Fibroblast of mammary gland (primary cell): ENCODE measurements around the gene RHBG.
"Not testable (repeated sequence)": the region's sequence is repeated elsewhere in the genome, so short reads cannot be mapped to it uniquely, and the experiment has no call there.

ENCODE experiments used
- DNase-seq: peaks from one replicate; pipeline ENCODE4 v3.0.0-alpha.2; 2010; ENCODE audit warnings: low read depth
- H3K4me3 ChIP-seq: 2 replicates; pipeline ENCODE4 v1.5.1; 2011; ENCODE audit warnings: low read depth, mild to moderate bottlenecking, low read length, moderate library complexity; ENCODE audit not compliant: control insufficient read depth
- TF ChIP-seq, protein P1 (sequence below): conservative IDR thresholded peaks from 2 replicates; pipeline ENCODE4 v1.5.1; 2011; ENCODE audit warnings: low read depth, low read length, inconsistent platforms; ENCODE audit not compliant: control insufficient read depth, insufficient read depth

The RHBG gene, protein sequence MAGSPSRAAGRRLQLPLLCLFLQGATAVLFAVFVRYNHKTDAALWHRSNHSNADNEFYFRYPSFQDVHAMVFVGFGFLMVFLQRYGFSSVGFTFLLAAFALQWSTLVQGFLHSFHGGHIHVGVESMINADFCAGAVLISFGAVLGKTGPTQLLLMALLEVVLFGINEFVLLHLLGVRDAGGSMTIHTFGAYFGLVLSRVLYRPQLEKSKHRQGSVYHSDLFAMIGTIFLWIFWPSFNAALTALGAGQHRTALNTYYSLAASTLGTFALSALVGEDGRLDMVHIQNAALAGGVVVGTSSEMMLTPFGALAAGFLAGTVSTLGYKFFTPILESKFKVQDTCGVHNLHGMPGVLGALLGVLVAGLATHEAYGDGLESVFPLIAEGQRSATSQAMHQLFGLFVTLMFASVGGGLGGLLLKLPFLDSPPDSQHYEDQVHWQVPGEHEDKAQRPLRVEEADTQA

DNA sequence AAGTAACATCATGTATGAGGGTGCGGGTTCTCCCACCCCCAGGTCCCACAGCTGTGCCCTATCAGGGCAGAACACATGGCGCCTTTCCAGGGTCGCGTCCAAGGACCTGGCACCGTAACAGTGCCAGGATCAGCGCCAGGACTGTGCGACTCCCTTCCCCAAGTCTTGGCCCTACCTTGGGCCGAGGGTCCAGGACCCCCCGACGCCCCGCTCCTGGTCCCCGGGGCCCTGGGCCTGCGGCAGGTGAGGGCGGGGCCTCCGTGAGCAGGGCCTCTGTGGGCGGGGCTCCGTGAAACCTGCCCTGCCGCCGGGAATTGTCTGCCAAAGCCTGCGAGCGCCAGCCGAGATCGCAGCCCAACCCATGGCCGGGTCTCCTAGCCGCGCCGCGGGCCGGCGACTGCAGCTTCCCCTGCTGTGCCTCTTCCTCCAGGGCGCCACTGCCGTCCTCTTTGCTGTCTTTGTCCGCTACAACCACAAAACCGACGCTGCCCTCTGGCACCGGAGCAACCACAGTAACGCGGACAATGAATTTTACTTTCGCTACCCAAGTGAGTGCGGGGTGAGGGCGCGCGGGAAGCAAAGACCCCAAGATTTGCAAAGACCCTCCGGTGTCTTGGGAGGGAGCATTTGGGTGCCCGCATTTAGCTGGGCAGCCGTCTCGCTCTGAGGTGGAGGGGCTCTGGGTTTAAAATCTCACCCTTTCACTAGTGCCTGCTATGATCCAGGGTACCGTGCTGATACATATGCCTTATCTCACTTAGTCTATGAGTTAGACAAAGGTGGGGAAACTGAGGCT is at the start of gene RHBG:
RHBG (plus strand) TSS at position 323 of the 796 bp plus-strand sequence; CDS start at position 362, 39 bp downstream.
- no peak for DNase-seq
- TF ChIP-seq, protein P1, sequence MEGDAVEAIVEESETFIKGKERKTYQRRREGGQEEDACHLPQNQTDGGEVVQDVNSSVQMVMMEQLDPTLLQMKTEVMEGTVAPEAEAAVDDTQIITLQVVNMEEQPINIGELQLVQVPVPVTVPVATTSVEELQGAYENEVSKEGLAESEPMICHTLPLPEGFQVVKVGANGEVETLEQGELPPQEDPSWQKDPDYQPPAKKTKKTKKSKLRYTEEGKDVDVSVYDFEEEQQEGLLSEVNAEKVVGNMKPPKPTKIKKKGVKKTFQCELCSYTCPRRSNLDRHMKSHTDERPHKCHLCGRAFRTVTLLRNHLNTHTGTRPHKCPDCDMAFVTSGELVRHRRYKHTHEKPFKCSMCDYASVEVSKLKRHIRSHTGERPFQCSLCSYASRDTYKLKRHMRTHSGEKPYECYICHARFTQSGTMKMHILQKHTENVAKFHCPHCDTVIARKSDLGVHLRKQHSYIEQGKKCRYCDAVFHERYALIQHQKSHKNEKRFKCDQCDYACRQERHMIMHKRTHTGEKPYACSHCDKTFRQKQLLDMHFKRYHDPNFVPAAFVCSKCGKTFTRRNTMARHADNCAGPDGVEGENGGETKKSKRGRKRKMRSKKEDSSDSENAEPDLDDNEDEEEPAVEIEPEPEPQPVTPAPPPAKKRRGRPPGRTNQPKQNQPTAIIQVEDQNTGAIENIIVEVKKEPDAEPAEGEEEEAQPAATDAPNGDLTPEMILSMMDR = no peak
- H3K4me3 ChIP-seq = peak within 1 kb of the TSS; percentile 0

DNA sequence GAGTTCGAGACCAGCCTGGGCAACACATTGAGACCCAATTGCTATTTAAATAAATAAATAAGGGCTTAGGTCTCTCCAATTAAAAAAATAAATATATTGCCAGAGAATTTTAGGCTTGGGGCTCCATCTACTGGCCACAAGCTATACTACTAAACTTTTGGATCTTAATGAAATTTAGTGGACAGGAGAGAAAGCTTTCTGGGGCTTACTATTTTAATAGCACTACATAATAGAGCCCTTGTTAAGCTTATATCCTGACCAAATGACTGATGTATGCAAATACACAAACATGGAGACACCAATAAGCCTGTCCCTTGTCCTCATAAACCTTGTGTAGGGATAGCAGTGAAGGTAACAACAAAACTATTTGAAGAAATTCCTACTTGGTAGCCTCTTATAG is 49.3 kb upstream of the RHBG start:
- DNase-seq = peak; percentile 35
- TF ChIP-seq, protein P1 = peak; percentile 58
- H3K4me3 ChIP-seq = no peak overlapping the region

DNA sequence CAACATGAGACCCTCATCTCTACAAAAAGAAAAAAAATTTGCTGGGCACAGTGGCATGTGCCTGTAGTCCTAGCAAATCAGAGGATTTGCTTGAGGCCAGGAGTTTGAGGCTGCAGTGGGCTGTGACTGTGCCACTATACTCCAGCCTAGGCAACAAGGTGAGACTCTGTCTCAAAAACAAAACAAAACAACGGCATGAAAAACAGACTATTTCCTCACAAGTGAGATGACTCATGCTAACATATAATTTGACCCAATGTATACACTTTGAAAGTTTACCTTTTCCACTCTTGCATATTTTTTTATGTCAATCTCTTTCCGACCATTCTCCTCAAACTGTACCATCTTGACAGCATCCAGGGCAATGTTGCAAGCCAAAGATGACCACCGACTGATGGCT is 48.5 kb upstream of the RHBG start:
- H3K4me3 ChIP-seq = no peak overlapping the region
- TF ChIP-seq, protein P1 = no peak
- DNase-seq = no peak

DNA sequence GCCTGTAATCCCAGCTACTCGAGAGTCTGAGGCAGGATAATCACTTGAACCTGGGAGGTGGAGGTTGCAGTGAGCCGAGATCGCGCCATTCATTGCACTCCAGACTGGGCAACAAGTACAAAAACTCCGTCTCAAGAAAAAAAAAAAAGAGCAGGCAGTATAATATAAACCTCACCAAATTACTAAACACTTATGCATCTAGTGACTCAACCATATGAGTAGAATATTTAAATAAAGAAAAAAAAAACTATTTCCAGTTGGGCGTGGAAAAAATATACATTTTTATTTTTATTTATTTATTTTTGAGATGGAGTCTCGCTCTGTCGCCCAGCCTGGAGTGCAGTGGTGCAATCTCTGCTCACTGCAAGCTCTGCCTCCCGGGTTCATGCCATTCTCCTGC is 45.8 kb upstream of the RHBG start:
- peak; percentile 50 for DNase-seq
- not testable (repeated sequence) for H3K4me3 ChIP-seq

DNA sequence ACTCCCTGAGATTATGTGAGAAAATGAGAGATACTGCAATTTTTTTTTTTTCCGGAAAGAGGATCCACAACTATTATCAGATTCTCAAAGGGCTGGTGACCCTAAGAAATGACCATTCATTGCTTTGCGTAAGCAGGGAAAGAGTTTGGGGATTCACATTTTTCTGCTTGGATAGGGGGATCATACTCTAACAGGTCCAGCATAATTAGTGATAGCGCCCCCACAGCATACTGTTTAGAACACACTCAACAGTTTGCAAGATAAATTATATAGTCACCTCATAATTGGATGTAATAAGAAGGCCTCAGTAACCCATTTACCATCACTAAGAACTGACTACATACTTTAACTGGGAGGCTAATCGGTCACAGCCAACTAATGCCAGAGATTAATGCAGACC is 32.8 kb upstream of the RHBG start:
- no peak for DNase-seq
- TF ChIP-seq, protein P1 = peak; percentile 19
- H3K4me3 ChIP-seq = peak overlapping the region; percentile 97

DNA sequence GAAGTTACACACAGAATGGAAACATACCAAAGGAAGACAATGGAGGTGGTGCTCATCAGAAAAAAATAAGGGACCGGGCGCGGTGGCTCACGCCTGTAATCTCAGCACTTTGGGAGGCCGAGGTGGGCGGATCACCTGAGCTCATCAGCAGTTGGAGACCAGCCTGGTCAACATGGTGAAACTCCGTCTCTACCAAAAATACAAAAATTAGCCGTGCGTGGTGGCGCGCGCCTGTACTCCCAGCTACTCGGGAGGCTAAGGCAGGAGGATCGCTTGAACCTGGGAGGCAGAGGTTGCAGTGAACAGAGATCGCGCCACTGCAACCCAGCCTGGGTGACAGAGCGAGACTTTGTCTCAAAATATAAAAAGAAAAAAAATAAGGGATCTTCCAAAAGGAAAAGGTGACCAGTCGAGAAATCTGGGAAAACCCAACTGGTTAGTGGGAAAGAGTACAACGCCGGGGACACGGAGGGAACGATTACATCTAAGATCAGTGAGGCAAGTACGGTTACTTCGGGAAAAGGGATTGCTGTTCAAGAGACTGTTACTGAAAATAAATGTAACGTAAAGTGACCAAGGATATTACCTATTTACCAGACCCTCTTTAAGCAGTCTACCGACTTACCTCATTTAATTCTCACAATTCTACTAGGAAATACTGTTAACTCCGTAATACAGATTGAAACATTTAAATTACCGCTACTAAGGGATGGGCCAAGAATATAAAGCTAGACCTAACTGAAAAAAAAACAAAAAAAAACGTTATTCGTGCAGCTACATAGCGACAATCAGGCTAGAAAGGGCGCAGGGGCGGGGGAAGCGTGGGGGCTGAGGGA is 31.7 kb upstream of the RHBG start:
- peak overlapping the region; percentile 97 for H3K4me3 ChIP-seq
- TF ChIP-seq, protein P1 = no peak
- peak; percentile 11 for DNase-seq
